Keratinocyte (primary cell): ENCODE measurements around the gene TPRN. TPM values are rescaled to one million over a fixed set of nuclear protein-coding genes. Genes with fewer than 3 reads are reported as not detected.

ENCODE experiments used
- DNase-seq: peaks from one replicate; pipeline ENCODE4 v3.0.0-alpha.2; 2011; ENCODE audit warnings: low read depth, missing footprints, low spot score
- FAIRE-seq: peaks from 2 replicates; lab custom pipeline; 2011; peaks lifted over from hg19 to GRCh38; lab: Jason Lieb, UNC
- H2AFZ ChIP-seq: 2 replicates; pipeline ENCODE4 v1.6.0; 2012; ENCODE audit warnings: low read length, control low read depth, inconsistent platforms; ENCODE audit not compliant: control insufficient read depth
- H3K27ac ChIP-seq: 2 replicates; pipeline ENCODE4 v1.5.1; 2011; ENCODE audit warnings: low read length; ENCODE audit not compliant: control insufficient read depth, insufficient read depth
- H3K27me3 ChIP-seq: 3 replicates; pipeline ENCODE4 v1.6.0; 2011; ENCODE audit warnings: low read length; ENCODE audit not compliant: control insufficient read depth, insufficient read depth; ENCODE audit errors: extremely low read depth
- H3K36me3 ChIP-seq, 2 experiments: 2 replicates in 1 of 2; 3 replicates in 1 of 2; pipeline ENCODE4 v1.5.1; 2011; ENCODE audit warnings: low read length in 2 of 2, mild to moderate bottlenecking in 1 of 2; ENCODE audit not compliant: control insufficient read depth in 2 of 2, insufficient read depth in 2 of 2; ENCODE audit errors: extremely low read depth in 1 of 2
- H3K4me1 ChIP-seq: 3 replicates; pipeline ENCODE4 v1.5.1; 2011; ENCODE audit warnings: low read length; ENCODE audit not compliant: control insufficient read depth, insufficient read depth; ENCODE audit errors: extremely low read depth
- H3K4me2 ChIP-seq: 3 replicates; pipeline ENCODE4 v1.6.0; 2011; ENCODE audit warnings: low read depth, low read length; ENCODE audit not compliant: control insufficient read depth, insufficient read depth; ENCODE audit errors: extremely low read depth
- H3K4me3 ChIP-seq, 3 experiments: fragments of 200-600 bp in 1 of 3; sonication (generic) in 1 of 3; 2 replicates in 2 of 3; 3 replicates in 1 of 3; pipeline ENCODE4 v1.5.1; 2011 to 2016; ENCODE audit warnings: low read length in 3 of 3, mild to moderate bottlenecking in 3 of 3, control low read depth in 2 of 3, inconsistent platforms in 1 of 3, low read depth in 1 of 3, mixed read lengths in 1 of 3, mixed run types in 1 of 3, moderate library complexity in 1 of 3; ENCODE audit not compliant: control insufficient read depth in 2 of 3, insufficient read depth in 2 of 3; ENCODE audit errors: extremely low read depth in 1 of 3
- H3K79me2 ChIP-seq: 2 replicates; pipeline ENCODE4 v1.6.0; 2012; ENCODE audit warnings: low read length; ENCODE audit not compliant: control insufficient read depth, insufficient read depth
- H3K9ac ChIP-seq: 3 replicates; pipeline ENCODE4 v1.6.0; 2011; ENCODE audit warnings: low read length; ENCODE audit not compliant: control insufficient read depth, insufficient read depth; ENCODE audit errors: extremely low read depth
- H3K9me1 ChIP-seq: 3 replicates; pipeline ENCODE4 v1.6.0; 2011; ENCODE audit warnings: low read length; ENCODE audit not compliant: control insufficient read depth, insufficient read depth; ENCODE audit errors: extremely low read depth
- H3K9me3 ChIP-seq: 2 replicates; pipeline ENCODE4 v1.5.1; 2012; ENCODE audit warnings: low read depth, low read length; ENCODE audit not compliant: control insufficient read depth
- H4K20me1 ChIP-seq: 3 replicates; pipeline ENCODE4 v1.6.0; 2011; ENCODE audit warnings: low read length; ENCODE audit not compliant: control insufficient read depth, insufficient read depth; ENCODE audit errors: extremely low read depth
- CTCF ChIP-seq, 3 experiments: IDR thresholded peaks in 1 of 3; conservative IDR thresholded peaks in 1 of 3; optimal IDR thresholded peaks in 1 of 3; 2 replicates in 2 of 3; 3 replicates in 1 of 3; pipeline versions ENCODE3 to v1.5.1; 2011; ENCODE audit warnings: low read length in 3 of 3, mild to moderate bottlenecking in 3 of 3, moderate library complexity in 2 of 3, control low read depth in 1 of 3, inconsistent platforms in 1 of 3; ENCODE audit not compliant: insufficient read depth in 2 of 3; ENCODE audit errors: extremely low read depth in 1 of 3
- EZH2 ChIP-seq: IDR thresholded peaks from one replicate; pipeline ENCODE4 v1.6.1; 2012; ENCODE audit warnings: inconsistent platforms, mild to moderate bottlenecking, low read length, moderate library complexity
- dilution Hi-C: fragments of 300-500 bp; cut with MboI; formaldehyde crosslinking; loops from one replicate; pipeline ENCODE4 v1.7.0; 2020; ENCODE audit warnings: low sequenced_read_pairs; ENCODE audit not compliant: extremely low pct_ligation_motif_present
- polyA plus RNA-seq, 5 experiments: library from polyadenylated mRNA; depleted of rRNA in 3 of 5; stranded (reverse) in 3 of 5; stranded (forward) in 1 of 5; unstranded in 1 of 5; fragments of >200 nt; gene quantifications; 1 replicate in 1 of 5; 2 replicates in 3 of 5; 3 replicates in 1 of 5; pipeline versions ENCODE4 v1.2.1 to v1.2.3, GENCODE V29; 2011 to 2012; ENCODE audit warnings: missing spikeins in 2 of 5, low read depth in 1 of 5, low replicate concordance in 1 of 5

TPRN gene
- polyA plus RNA-seq, 1 donor (not counting 4 experiments of a cell fraction or from before 2014, with no cell fraction given): 1.1 TPM

- no peaks in the 10 kb centered on the region for H3K4me1 ChIP-seq
- peaks cover 94% of the 10 kb centered on the region for H3K27me3 ChIP-seq
- H3K9me1 ChIP-seq: no peaks in the 10 kb centered on the region
- H3K4me3 ChIP-seq: peak overlapping the region in 1 of 3 experiments; percentile 5
- no peaks in the 10 kb centered on the region for H3K36me3 ChIP-seq
- no peaks in the 10 kb centered on the region for H3K9me3 ChIP-seq
- no peak for DNase-seq
- no peaks in the 10 kb centered on the region for H3K79me2 ChIP-seq
- TF ChIP-seq EZH2 (peak; percentile 59), CTCF (optimal IDR thresholded peaks at IDR 0.05 in 1 of 3, IDR thresholded peaks at IDR 0.05 in 1 of 3, conservative IDR thresholded peaks at IDR 0.05 in 1 of 3; ENCODE audit: extremely low read depth in 1 of 3, insufficient read depth in 2 of 3, low read length in 3 of 3) (no peak)
- no peak overlapping the region for H3K9ac ChIP-seq
- no peak overlapping the region for H2AFZ ChIP-seq
- no peak overlapping the region for H3K27ac ChIP-seq
- no peak for FAIRE-seq
- peak overlapping the region; percentile 41 for H3K4me2 ChIP-seq
- H4K20me1 ChIP-seq: peaks cover 4% of the 10 kb centered on the region
- dilution Hi-C loops: no loop called here
Measured at GRCh38 chr9:137168573-137168903, 32.0 kb downstream of the TPRN start.

- Histone ChIP-seq H3K79me2 (no peaks in the 10 kb centered on the region), H4K20me1 (peaks cover 4% of the 10 kb centered on the region), H3K4me1 (no peaks in the 10 kb centered on the region), H3K4me2 (no peak overlapping the region), H3K27me3 (peaks cover 88% of the 10 kb centered on the region), H3K4me3 (no peak overlapping the region), H3K9me3 (no peaks in the 10 kb centered on the region), H3K27ac (no peak overlapping the region), H3K36me3 (no peaks in the 10 kb centered on the region), H3K9me1 (no peaks in the 10 kb centered on the region), H2AFZ (no peak overlapping the region), H3K9ac (no peak overlapping the region)
- DNase-seq (no peak), FAIRE-seq (no peak)
- no peak for TF ChIP-seq EZH2
- no peak for TF ChIP-seq CTCF (optimal IDR thresholded peaks at IDR 0.05 in 1 of 3, IDR thresholded peaks at IDR 0.05 in 1 of 3, conservative IDR thresholded peaks at IDR 0.05 in 1 of 3; ENCODE audit: extremely low read depth in 1 of 3, insufficient read depth in 2 of 3, low read length in 3 of 3)
- dilution Hi-C loops: no loop called here
Measured at GRCh38 chr9:137167747-137168572, 32.6 kb downstream of the TPRN start.
